ENCODE measurements around the gene ZGLP1.

ZGLP1 gene

DNA sequence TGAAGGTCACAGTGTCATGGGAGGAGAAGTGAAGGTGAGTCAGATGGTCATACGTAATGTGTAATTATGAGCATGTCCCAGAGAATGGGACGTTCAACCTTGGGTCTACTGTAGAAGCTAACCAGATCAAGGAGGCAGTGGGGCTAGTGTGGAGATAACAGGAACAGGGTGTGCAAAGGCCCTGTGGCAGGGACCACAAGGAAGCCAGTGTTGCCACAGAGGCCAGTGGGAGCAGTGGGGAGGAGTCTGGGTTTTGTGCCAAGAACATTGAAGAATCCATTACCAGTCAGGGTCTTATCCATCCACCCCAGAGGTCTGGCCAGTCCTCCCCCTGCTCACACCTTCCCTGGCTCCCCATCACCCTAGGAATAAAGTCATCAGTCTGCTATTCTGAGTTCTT lies 54.3 kb downstream of the ZGLP1 start:
- no peak for DNase-seq
